Suprapubic skin (tissue), 4 donors: ENCODE data around the gene GGA1. TPM values are rescaled to one million over a fixed set of nuclear protein-coding genes. Genes with fewer than 3 reads are reported as not detected.
"Not testable (repeated sequence)": the region's sequence is repeated elsewhere in the genome, so short reads cannot be mapped to it uniquely, and the experiment has no call there.

Source experiments
- DNase-seq, 2 donors: peaks; one replicate each; pipeline ENCODE4 v3.0.0-alpha.2; 2019; ENCODE audit warnings: low spot score in 2 of 2
- H3K27ac ChIP-seq: fragments of 200-600 bp; sonication (generic); one replicate; pipeline ENCODE4 v1.5.1; 2019
- H3K27me3 ChIP-seq: fragments of 200-600 bp; sonication (generic); one replicate; pipeline ENCODE4 v1.5.1; 2019
- H3K36me3 ChIP-seq: fragments of 200-600 bp; sonication (generic); one replicate; pipeline ENCODE4 v1.5.1; 2019
- H3K4me1 ChIP-seq: fragments of 200-600 bp; sonication (generic); one replicate; pipeline ENCODE4 v1.5.1; 2019
- H3K4me3 ChIP-seq: fragments of 200-600 bp; sonication (generic); one replicate; pipeline ENCODE4 v1.5.1; 2019; ENCODE audit warnings: mild to moderate bottlenecking
- H3K9me3 ChIP-seq: fragments of 200-600 bp; sonication (generic); one replicate; pipeline ENCODE4 v1.5.1; 2019
- CTCF ChIP-seq, 2 donors: fragments of 200-600 bp in 1 of 2; fragments of 450-650 bp in 1 of 2; sonication (generic) in 1 of 2; IDR thresholded peaks; one replicate each; pipeline ENCODE4 v1.5.1; 2016 to 2019; ENCODE audit warnings: antibody characterized with exemption in 2 of 2, mild to moderate bottlenecking in 1 of 2, moderate library complexity in 1 of 2
- EP300 ChIP-seq: sonication (generic); formaldehyde crosslinking; IDR thresholded peaks from one replicate; pipeline ENCODE4 v1.6.1; 2017; ENCODE audit warnings: antibody characterized with exemption
- POLR2A ChIP-seq, 2 donors: fragments of 450-650 bp; IDR thresholded peaks; one replicate each; pipeline ENCODE4 v1.6.1; 2017; ENCODE audit warnings: antibody characterized with exemption in 2 of 2, mild to moderate bottlenecking in 2 of 2, moderate library complexity in 2 of 2
- POLR2AphosphoS5 ChIP-seq, 3 donors: sonication (generic); formaldehyde crosslinking; IDR thresholded peaks; one replicate each; pipeline ENCODE4 v1.6.1; 2017; ENCODE audit warnings: antibody characterized with exemption in 3 of 3
- WGBS: methylation state at CpG from one replicate; pipeline ENCODE4 v1.1.5; 2018; 5-methylcytosine and 5-hydroxymethylcytosine counted together
- total RNA-seq, 4 donors: library from RNA; depleted of rRNA; stranded (reverse); fragments of >200 nt; gene quantifications; one replicate each; pipeline ENCODE4 v1.1.0, GENCODE V29; 2016

GGA1 gene
- total RNA-seq, 4 donors from 2014 or later, result 52.8 to 124 (median 65.3) TPM

- Histone ChIP-seq H3K4me1 (peaks cover 15% of the 10 kb centered on the region), H3K27ac (no peak overlapping the region), H3K4me3 (no peak overlapping the region), H3K27me3 (no peaks in the 10 kb centered on the region), H3K36me3 (no peaks in the 10 kb centered on the region), H3K9me3 (no peaks in the 10 kb centered on the region)
- no peak for TF ChIP-seq POLR2AphosphoS5 (IDR thresholded peaks at IDR 0.05)
- 43% methylated on average over 11 of the region's 11 CpGs for WGBS
- DNase-seq, result no peak
Measured at GRCh38 chr22:37588546-37589215, 20.0 kb upstream of the GGA1 start.

DNA sequence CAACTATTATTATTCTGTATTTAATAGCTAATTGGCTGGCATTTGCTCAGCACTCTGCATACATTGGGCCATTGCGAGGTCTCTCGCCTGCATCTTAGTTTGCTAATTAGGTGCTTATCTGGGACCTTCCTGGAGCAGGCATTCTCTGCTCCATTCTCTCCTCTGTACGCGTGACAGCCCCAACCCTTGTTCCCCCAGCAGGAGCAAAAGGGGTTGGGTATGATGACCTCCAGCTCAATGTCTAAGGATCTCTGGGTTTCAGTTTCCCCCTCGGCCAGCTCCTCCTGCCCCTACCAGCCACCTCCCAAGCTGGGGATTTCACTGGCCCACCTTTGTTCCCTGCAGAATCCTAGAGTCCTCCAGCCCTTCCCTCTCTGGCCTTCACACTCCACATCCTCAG, 19.0 kb upstream of the GGA1 start:
- 89% methylated on average over 5 of the region's 5 CpGs for WGBS
- H3K4me1 ChIP-seq, result peaks cover 15% of the 10 kb centered on the region
- no peaks in the 10 kb centered on the region for H3K36me3 ChIP-seq
- no peak overlapping the region for H3K27ac ChIP-seq
- no peaks in the 10 kb centered on the region for H3K27me3 ChIP-seq
- DNase-seq, result no peak
- TF ChIP-seq POLR2A (IDR thresholded peaks at IDR 0.05), result no peak
- TF ChIP-seq EP300, result no peak
- no peak for TF ChIP-seq CTCF (IDR thresholded peaks at IDR 0.05)
- TF ChIP-seq POLR2AphosphoS5 (IDR thresholded peaks at IDR 0.05), result no peak
- no peak overlapping the region for H3K4me3 ChIP-seq
- H3K9me3 ChIP-seq, result no peaks in the 10 kb centered on the region

DNA sequence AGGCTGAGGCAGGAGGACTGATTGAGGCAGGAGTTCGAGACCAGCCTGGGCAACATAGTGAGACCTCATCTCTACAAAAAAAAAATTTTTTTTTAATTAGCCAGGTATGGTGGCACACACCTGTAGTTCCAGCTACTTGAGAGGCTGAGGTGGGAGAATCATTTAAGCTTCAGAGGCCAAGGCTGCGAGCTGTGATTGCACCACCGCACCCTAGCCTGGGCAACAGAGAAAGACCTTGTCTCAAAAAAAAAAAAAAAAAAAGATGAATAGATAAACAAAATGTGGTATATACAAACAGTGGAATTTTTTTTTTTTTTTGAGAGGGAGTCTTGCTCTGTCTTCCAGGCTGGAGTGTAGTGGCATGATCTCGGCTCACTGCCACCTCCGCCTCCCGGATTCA, 17.6 kb upstream of the GGA1 start:
- H3K36me3 ChIP-seq, H3K9me3 ChIP-seq, DNase-seq, H3K27me3 ChIP-seq, H3K4me3 ChIP-seq, H3K27ac ChIP-seq: not testable (repeated sequence)
- H3K4me1 ChIP-seq, result peaks cover 15% of the 10 kb centered on the region
- WGBS, result 81% methylated on average over 6 of the region's 6 CpGs

- H3K9me3 ChIP-seq, result no peaks in the 10 kb centered on the region
- TF ChIP-seq POLR2AphosphoS5 (IDR thresholded peaks at IDR 0.05), result no peak
- TF ChIP-seq POLR2A (IDR thresholded peaks at IDR 0.05), result no peak
- TF ChIP-seq EP300, result no peak
- no peak for TF ChIP-seq CTCF (IDR thresholded peaks at IDR 0.05)
- H3K27me3 ChIP-seq, result peaks cover 3% of the 10 kb centered on the region
- no peak overlapping the region for H3K27ac ChIP-seq
- no peak for DNase-seq
- 84% methylated on average over 12 of the region's 12 CpGs for WGBS
- peaks cover 15% of the 10 kb centered on the region for H3K4me1 ChIP-seq
- H3K36me3 ChIP-seq, result no peaks in the 10 kb centered on the region
- peak overlapping the region; percentile 21 for H3K4me3 ChIP-seq
Measured at GRCh38 chr22:37591823-37592404, 16.7 kb upstream of the GGA1 start.

- TF ChIP-seq EP300, result no peak
- no peak overlapping the region for H3K27ac ChIP-seq
- no peaks in the 10 kb centered on the region for H3K36me3 ChIP-seq
- H3K4me1 ChIP-seq, result peaks cover 19% of the 10 kb centered on the region
- 77% methylated on average over 5 of the region's 5 CpGs for WGBS
- DNase-seq, result no peak
- H3K27me3 ChIP-seq, result peaks cover 3% of the 10 kb centered on the region
- no peak overlapping the region for H3K4me3 ChIP-seq
- no peaks in the 10 kb centered on the region for H3K9me3 ChIP-seq
Measured at GRCh38 chr22:37594237-37594636, 14.4 kb upstream of the GGA1 start.

DNA sequence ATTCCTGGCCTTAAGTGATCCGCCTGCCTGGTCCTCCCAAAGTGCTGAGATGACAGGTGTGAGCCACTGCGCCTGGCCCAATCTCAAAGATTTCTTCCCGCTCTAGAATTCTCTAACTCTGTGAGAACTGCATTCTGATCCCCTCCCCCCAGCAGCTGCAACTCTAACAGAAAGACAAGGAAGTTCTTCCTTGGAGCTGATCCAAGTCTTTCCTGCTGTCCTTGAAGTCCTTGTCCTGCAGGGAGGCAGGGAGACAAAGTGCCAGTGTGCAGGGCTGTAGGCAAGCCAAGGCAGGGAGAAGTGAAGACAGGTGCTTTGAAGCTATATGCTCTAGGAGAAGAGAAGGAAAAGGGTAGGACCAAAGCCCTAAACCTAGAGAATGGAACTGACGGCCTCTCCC, 9.5 kb upstream of the GGA1 start:
- no peaks in the 10 kb centered on the region for H3K36me3 ChIP-seq
- no peaks in the 10 kb centered on the region for H3K9me3 ChIP-seq
- no peak overlapping the region for H3K4me3 ChIP-seq
- TF ChIP-seq POLR2A (IDR thresholded peaks at IDR 0.05), result no peak
- TF ChIP-seq EP300, result no peak
- no peak for TF ChIP-seq POLR2AphosphoS5 (IDR thresholded peaks at IDR 0.05)
- no peak for TF ChIP-seq CTCF (IDR thresholded peaks at IDR 0.05)
- 53% methylated on average over 4 of the region's 4 CpGs for WGBS
- DNase-seq, result no peak
- H3K4me1 ChIP-seq, result peaks cover 12% of the 10 kb centered on the region
- peak overlapping the region; percentile 8 for H3K27ac ChIP-seq
- peaks cover 3% of the 10 kb centered on the region for H3K27me3 ChIP-seq

DNA sequence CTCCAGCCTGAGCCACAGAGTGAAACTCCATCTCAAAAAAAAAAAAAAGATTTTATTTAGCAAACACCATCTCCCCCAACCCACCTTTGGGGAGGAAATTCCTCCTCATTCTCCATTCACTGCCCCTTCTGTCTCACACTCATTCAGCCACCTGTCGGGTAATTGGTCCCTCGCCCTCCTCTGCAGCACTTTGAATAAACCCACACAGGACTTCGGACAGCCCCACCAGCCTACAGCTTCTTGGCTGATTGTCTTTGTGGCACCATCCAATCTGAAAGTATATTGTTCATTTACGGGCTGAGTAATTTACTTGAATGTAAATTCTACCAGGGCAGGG, 7.5 kb upstream of the GGA1 start:
- H3K27ac ChIP-seq, result peak overlapping the region; percentile 4
- no peaks in the 10 kb centered on the region for H3K36me3 ChIP-seq
- WGBS, result 49% methylated on average over 4 of the region's 4 CpGs
- peaks cover 13% of the 10 kb centered on the region for H3K4me1 ChIP-seq
- H3K27me3 ChIP-seq, result peaks cover under 1% of the 10 kb centered on the region
- DNase-seq, result no peak
- no peak for TF ChIP-seq POLR2A (IDR thresholded peaks at IDR 0.05)
- no peak for TF ChIP-seq POLR2AphosphoS5 (IDR thresholded peaks at IDR 0.05)
- no peak for TF ChIP-seq EP300
- no peak for TF ChIP-seq CTCF (IDR thresholded peaks at IDR 0.05)
- no peak overlapping the region for H3K4me3 ChIP-seq
- H3K9me3 ChIP-seq, result no peaks in the 10 kb centered on the region
